NCI-H1092 (cell line): ENCODE measurements around the gene TMEM225B.
"Not testable (repeated sequence)": the region's sequence is repeated elsewhere in the genome, so short reads cannot be mapped to it uniquely, and the experiment has no call there.

Experiments
- DNase-seq: peaks from one replicate; lab custom pipeline; 2025; lab: John Stamatoyannopoulos, UW

Gene TMEM225B

GRCh38 chr7:99623091-99623693, 25.1 kb downstream of the TMEM225B start:
- no peak for DNase-seq

GRCh38 chr7:99623702-99624447, 25.8 kb downstream of the TMEM225B start:
- DNase-seq: no peak

- no peak for DNase-seq
Measured at GRCh38 chr7:99624484-99624883, 26.4 kb downstream of the TMEM225B start.

GRCh38 chr7:99625321-99625720, 27.3 kb downstream of the TMEM225B start:
- no peak for DNase-seq

GRCh38 chr7:99625961-99626360, 27.9 kb downstream of the TMEM225B start:
- DNase-seq: no peak

- DNase-seq: no peak
Measured at GRCh38 chr7:99626661-99627060, 28.6 kb downstream of the TMEM225B start.

- DNase-seq: no peak
Measured at GRCh38 chr7:99627513-99627912, 29.4 kb downstream of the TMEM225B start.

- no peak for DNase-seq
Measured at GRCh38 chr7:99628471-99629465, 30.7 kb downstream of the TMEM225B start.

- DNase-seq: no peak
Measured at GRCh38 chr7:99629643-99630042, 31.6 kb downstream of the TMEM225B start.

GRCh38 chr7:99631295-99632109, 33.4 kb downstream of the TMEM225B start:
- no peak for DNase-seq

GRCh38 chr7:99637414-99637813, 39.3 kb downstream of the TMEM225B start:
- DNase-seq: not testable (repeated sequence)

GRCh38 chr7:99638731-99639130, 40.7 kb downstream of the TMEM225B start:
- DNase-seq: no peak

- no peak for DNase-seq
Measured at GRCh38 chr7:99639267-99639666, 41.2 kb downstream of the TMEM225B start.

- no peak for DNase-seq
Measured at GRCh38 chr7:99642027-99642426, 44.0 kb downstream of the TMEM225B start.

- no peak for DNase-seq
Measured at GRCh38 chr7:99643464-99643863, 45.4 kb downstream of the TMEM225B start.

- no peak for DNase-seq
Measured at GRCh38 chr7:99644431-99644830, 46.4 kb downstream of the TMEM225B start.

- no peak for DNase-seq
Measured at GRCh38 chr7:99645590-99645989, 47.5 kb downstream of the TMEM225B start.

- DNase-seq: no peak
Measured at GRCh38 chr7:99648843-99649242, 50.8 kb downstream of the TMEM225B start.

GRCh38 chr7:99651290-99651689, 53.2 kb downstream of the TMEM225B start:
- DNase-seq: no peak

- DNase-seq: no peak
Measured at GRCh38 chr7:99652671-99653070, 54.6 kb downstream of the TMEM225B start.

GRCh38 chr7:99653269-99653668, 55.2 kb downstream of the TMEM225B start:
- not testable (repeated sequence) for DNase-seq

GRCh38 chr7:99653754-99654153, 55.7 kb downstream of the TMEM225B start:
- DNase-seq: no peak
